NCI-H1436 treated with DMSO at 0.1 percent for 48 hours (cell line): Measurements from ENCODE around the gene ITSN2.
"Not testable (repeated sequence)": the region's sequence is repeated elsewhere in the genome, so short reads cannot be mapped to it uniquely, and the experiment has no call there.

Source experiments
- DNase-seq: peaks from one replicate; lab custom pipeline; 2025; lab: John Stamatoyannopoulos, UW

The ITSN2 gene

DNA sequence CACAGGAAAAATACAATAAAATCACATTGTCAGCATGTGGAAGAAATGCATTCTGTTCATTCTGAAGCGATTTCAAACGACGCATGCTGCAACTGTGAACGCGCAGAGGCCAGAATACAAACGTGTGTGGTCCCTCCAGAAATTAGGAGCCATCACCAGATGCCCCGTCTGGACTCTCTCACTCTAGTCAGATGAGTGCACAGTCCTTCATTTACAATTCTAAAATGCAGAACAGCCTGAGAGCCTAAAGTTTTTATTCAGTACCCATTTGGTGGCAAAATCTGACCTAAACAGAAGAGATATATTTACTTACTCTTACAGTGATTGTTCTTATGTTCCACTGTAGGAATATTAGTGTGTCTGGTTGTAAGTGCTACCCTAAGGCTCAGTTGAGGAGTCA lies 148.9 kb downstream of the ITSN2 start:
- DNase-seq: no peak

DNA sequence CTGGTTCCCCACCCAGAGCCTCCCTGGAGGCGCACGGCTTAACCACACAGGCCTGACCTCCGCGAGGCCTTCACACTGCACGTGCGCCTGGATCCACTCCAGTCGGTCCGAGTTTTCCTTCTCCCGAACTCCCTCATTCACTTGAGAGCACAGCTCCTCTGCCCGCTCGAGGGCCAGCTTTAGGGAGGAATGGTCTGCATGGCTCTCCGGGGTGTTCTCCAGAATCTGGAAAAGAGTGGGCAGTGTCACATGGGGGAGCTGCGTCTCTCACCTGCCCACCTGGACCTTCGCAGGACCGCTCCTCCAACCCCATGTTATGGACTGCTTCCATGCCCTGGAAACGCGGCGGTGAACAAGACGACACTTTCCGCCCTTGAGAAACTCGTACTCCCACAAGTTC lies 149.6 kb downstream of the ITSN2 start:
- DNase-seq: no peak

DNA sequence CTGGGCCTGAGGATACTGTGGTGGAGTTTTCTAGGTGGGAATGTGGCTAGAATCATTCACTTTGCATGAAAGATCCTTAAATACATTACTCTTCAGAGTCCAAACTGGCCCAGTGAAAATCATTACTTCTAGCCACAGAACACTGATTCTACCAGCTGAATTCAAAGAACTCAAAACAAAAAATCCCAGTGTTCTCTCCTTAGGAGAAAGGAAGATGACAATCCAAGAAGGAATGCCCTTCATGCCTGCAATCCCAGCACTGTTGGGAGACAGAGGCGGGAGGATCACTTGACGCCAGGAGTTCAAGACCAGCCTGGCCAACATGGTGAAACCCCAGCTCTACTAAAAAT lies 150.3 kb downstream of the ITSN2 start:
- no peak for DNase-seq

DNA sequence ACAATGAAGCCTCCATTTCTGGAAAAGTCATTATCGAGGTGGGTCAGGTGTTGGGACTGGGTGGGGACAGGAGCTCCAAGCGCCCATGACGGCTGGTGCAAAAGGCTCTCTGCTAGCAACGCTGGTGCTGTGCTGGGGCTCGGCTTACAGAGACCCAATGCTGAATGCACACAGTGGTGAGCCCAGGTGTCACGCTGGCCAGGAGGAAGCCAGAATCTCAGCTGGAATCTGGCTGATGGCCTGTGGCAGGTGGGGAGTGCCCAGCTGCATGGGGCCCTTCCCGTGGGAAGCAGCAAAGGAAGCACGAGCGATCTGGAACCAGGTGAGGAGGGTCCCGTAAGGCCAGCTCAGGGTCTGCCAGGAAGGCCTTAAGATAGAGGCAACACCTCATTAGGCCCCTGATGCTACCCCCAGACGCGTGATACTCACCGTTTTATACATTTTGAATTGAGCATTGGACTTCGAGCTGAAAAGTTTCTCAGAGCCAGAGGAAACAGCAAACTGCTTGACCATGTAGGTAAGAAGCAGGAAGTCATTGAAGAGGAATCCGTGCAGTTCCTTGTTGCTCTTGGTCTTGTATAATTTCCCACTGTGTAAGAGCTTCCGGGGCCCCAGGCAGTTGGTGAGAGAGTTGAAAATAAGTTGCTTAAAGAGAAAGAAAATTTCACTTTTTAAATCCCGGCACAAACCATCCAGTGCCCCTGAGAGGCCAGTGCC lies 150.8 kb downstream of the ITSN2 start:
- DNase-seq: no peak

DNA sequence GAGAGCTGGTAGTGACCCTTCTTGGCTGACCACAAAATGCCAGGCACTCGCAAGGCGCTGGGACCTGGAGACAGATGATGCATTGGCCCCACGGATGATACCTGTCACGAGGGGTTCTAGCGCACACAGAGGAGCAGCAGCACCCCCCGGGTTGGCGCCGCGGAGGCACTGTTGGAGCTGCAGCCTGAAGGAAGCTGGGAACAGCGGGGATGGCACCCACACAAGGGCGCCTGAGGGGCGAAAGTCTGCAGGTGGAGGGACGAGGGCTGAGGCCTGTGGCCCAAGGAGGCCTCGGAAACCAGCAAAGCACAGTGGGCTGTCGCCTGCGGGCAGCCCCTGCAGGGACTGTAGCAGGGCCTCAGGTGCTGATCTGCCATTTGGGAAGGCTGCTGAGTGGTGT lies 151.8 kb downstream of the ITSN2 start:
- no peak for DNase-seq

DNA sequence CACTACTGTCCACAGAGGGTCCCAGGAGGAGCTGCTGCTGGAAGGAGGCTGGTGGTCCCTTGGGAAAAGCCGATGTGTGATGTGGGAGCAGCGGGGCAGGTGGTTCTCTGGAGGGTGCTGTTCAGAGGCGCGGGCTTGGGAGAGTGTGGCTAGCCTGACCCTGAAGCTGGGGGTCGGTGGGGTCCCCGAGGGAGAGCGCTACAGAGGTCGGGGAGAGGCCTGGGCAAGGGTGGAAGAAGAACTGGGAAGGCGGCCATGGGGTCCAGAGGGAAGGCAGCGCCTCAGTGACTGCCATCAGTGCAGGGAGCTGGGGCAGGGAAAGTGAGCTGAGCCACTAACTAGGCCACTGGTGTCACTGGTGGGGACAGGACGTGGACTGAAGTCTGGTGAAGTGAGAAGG lies 153.0 kb downstream of the ITSN2 start:
- no peak for DNase-seq

DNA sequence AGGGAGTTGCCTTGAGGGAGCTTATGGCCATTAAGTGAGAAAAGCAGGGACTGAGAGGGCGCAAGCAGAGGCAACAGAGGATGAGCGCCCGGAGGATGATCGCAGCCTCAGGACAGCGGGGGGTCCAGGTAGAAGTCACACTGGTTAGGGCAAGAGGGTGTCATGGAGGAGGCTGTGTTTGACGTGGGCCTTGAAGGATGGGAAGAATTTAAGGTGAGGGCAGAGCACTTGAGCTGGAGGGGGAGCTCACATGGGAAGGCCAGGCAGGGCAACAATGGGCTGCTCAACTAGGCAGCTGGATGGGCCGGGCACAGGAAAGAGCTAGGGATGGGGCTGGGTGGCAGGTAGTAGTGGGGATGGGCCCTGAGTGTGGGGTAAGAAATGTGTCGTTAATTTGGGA lies 153.6 kb downstream of the ITSN2 start:
- no peak for DNase-seq

DNA sequence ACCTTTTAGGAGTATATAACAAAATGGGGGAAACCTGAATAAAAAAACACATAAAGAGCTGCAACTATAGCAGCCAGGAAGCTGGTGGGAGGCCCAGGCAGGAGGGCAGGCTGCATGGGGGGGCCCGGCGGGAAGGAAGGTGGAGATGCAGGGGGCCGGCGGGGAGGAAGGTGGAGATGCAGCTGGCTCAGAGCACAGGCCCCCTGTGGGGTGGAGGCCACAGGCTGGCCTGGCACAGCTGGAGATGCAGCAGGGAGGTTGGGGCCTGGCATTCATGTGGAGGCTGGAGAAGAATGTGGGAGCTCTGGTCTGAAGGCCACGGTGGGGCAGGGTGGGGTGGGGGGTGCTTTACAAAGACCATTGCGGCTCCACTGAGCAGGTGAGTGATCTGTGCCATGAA lies 154.1 kb downstream of the ITSN2 start:
- no peak for DNase-seq

DNA sequence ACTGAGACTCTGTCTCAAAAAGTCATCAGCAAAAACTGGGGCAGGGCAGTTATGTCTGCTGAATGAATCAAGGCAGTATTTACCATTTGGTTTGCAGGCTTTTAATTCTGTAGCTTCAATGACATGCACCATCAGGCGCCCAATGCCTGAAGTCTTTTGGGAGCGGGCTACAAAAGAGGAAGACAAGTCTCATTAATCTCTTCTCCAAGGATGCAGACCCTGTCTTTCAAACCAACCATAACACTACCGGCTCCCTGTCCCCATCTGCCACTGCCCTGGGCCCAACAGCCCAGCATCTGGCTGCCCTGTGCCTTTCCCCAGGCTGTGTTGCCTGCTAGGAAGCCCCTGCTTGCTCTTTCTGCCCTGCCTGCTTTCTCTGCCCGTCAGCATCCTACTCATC lies 155.2 kb downstream of the ITSN2 start:
- DNase-seq: no peak

DNA sequence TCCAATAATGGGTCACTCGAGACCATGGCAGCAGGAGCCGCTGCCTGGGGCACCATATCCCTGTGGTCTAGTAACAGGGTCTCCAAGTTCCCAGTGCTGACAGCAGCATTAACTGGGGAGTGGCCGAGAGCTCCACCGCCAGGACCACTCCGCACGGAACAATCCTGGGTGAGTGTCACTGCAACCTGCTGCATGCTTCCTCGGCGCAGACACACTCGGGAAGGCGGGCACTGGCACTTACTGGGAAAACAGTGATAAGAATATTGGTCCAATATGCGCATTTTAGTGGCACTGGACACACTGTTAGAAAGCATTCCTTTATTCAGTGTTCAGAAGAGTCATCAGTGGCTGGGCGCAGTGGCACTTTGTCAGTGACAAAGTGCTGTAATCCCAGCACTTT lies 155.8 kb downstream of the ITSN2 start:
- DNase-seq: no peak

DNA sequence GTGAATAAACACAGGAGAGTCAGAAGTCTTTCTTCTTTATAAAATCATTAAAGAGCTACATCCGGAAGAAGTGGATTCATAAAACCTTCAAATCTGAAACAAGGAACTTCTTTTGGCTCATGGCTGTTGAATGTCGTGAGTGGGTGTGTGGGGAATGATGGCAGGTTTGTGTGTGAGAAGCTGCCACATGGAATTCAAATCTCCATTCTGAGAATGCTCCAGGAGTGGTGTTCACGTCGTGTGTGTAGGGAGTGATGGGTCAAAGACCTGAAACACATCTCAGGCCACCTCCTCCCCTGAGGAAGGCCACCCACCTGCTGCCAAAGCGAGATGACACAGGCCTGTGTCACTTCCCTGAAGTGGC lies 156.6 kb downstream of the ITSN2 start:
- no peak for DNase-seq

DNA sequence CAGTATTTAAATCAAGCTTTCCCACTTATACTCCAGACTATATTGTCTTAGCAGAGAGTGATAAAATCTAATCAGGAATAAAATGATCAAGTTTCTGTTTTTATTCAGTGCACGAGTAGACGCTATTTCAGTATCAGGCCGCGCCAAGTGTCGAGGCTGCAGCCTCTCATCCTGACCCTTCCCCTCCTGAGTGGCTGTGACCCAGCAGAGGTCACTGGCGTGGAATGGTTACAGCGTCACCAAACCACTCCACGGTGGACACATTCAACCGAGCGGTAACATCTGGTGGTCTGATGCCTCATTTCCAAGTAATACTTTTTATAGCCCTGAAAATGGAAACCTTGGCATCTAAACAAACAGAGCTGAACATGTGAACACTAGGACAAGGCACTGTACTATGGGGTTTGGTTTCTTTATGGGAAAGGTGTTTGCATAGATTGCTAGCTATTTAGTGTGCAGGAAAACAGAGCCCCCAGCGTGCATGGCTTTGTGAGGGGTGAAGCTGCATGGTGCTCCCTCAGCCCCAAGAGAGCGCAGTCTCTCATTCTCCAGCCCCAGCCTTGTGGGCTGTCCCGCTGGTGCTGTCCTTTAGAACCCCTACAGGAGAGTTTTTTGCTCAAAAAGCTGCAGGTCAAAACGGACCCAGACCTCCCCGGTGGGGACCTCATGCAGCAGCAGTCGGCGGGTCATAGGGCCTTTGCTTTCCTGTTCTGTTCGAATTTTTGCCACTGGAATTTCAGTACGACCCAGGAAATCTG lies 157.1 kb downstream of the ITSN2 start:
- no peak for DNase-seq

DNA sequence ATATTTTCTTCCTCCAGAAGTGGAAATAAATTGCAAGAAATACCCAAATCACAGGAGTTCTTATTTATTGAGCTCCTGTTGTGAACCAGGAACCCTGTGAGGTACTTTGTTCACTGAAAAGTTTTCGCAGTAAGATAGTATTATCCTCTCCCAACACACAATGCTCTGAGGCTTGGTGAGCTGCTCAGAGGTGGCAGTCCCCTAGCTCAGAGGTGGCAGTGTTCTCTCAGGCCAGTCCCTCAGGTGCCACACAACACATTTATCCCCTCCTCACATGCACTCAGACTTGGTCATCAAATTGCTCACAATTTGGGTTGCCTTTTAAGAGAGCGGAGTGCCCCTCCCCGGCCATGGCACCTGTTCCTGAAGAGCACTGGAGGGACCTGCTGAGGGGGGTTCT lies 159.5 kb downstream of the ITSN2 start:
- DNase-seq: no peak

DNA sequence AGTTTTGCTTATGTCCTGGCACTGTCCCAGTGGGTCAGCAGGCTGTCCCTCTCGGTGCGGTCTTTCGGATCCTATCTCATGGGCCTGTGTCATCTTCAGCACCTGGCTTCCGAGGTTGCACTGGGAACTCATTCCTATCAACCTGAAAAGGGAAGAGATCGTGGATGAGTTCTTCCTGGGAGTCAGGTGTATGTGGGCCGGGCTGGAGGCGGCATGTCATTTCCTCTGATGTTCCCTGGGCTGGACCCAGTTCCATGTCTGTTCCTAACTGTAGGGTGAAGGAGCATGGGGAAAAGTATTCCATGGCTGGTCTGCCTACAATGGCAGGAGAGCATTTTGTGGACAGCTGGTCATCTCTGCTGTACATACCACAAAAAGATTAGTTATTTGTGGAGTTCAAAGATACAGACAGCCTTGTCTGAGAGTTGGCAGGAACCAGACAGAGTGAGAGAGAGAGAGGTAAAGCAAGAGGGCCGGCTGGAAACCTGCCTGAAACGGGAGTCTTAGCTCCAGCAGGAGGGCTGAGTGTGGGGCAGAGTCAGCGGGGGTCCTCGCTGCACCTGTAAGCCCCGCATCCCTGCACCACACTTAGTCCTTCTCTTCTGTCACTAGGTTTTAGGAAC lies 160.3 kb downstream of the ITSN2 start:
- DNase-seq: no peak

DNA sequence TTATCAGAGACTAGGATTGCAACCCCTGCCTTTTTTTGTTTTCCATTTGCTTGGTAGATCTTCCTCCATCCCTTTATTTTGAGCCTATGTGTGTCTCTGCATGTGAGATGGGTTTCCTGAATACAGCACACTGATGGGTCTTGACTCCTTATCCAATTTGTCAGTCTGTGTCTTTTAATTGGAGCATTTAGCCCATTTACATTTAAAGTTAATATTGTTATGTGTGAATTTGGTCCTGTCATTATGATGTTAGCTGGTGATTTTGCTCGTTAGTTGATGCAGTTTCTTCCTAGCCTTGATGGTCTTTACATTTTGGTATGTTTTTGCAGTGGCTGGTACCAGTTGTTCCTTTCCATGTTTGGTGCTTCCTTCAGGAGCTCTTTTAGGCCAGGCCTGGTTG lies 163.1 kb downstream of the ITSN2 start:
- DNase-seq: not testable (repeated sequence)

DNA sequence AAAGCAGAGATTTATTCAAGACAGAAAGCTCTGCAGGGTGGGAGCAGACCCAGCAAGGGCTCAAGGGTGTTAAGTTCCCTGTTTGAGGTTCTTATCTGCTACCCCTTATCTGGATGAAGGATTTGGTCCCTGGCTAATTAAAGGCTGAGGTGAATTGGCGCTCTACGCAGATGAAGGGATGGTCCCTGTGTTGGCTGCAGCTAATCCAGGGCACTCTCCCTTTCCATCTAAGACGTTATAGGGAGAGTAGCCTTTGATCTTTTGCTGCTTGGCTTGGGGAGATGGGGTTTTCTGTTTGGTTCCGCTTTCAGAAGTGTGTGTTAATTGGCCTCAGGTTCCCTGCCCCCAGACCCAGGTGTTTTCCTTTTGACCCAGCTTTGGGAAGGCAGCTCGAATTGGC lies 168.5 kb downstream of the ITSN2 start:
- DNase-seq: no peak

DNA sequence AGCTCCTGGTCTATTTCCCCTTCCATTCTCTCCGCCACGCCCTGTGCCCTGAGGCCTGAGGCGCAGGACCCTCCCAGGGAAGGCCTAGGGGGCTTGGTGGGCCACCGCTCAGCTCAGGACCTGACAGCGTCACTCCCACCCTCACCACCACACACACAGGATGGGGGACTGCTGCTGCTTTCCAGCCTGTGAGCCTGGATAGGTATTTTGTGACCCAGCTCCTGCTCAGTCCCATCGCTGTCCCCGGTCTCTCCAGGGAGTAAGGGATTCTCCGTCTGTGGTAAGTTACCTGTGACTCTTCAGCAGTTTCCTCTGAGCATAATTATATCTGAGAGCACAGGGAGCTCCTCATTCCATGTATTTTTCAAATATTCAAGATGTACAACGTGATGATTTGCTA lies 169.2 kb downstream of the ITSN2 start:
- DNase-seq: no peak

DNA sequence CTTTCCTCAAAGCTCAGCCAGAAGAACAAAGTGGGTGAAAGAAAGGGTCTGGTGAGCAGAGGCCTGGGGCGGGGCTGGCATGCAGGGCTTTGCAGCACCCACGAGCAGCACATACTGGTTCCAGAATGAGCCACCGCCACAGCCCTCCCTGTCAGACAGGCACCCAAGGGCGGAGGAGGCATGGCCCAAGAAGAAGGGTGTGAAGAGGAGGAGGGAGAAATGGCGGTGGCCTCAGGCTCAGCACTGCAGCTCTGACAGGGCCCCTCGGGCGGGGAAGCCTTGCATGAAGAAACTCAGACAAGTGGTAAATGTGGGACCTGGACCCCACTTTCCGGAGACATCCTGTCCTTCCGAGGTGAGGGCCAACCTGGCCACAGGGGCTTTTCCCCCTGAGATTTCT lies 169.8 kb downstream of the ITSN2 start:
- no peak for DNase-seq

DNA sequence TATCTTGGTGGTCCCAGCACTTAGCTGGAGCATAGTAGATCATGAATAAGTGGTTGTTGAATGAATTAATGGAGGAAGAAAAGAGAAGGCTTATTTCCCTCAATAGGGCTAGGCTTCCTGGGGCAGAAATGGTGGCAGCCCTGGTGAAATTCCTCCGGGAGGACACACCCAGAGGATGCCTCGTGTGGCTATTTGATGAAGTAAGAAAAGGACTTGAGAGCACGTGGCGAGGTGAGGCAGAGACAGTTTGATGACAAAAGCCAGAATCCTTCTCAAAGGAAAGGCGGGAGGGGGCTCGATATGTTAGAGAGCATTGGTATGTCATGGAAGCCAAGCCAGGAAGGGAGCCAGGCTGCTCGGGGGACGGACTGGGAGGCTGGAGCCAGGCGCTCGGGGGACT lies 170.8 kb downstream of the ITSN2 start:
- DNase-seq: no peak

DNA sequence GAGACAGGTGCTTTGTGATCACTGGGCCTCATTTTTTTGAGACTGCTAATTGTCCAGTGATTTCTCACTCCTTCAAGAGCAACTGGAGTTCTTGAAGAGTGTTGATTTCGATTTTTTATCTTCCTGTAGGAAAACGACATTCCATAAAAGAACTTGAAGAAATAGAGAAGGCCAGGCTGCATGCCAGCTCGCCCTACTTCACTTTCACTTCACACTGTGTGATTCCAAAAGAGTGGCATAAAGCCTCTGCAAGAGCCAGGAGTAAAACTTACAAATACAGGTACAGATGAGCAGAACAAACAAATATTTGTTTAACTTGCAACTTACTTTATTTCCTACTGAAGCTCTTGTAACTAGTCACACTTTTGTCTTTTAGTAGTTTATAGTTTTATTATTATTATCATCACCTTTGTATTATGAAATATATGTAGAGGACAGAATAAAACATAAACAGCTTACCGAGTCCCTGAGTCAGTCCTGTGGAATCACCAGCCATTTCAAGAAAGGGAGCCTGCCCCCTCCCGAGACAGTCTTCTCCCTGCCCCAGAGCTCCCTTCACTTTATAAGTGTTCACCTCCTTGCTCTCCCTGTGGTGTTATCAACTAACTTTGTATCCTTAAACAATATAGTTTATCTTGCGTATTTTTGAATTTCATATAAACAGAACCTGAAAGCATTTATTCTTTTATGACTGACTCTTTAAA lies 176.8 kb downstream of the ITSN2 start:
- no peak for DNase-seq

DNA sequence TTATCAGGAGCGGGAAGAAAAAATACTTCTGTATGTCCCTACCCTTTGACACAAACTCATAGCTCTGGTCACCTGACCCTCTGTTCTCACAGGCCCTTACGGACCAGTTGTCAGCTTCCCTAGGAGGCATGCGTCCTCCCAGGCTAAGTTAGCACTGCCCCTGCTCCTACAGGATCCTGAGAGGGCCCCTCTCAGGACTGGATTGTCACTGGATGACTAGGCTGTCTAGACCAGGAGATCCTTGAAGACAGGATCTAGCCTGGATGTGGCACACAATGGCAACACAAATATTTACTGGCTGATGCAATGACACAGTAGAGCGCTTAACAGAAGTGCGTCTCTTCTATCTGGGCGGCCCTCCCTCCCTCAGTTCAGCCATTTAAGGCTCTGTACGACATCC lies 177.8 kb downstream of the ITSN2 start:
- DNase-seq: no peak

DNA sequence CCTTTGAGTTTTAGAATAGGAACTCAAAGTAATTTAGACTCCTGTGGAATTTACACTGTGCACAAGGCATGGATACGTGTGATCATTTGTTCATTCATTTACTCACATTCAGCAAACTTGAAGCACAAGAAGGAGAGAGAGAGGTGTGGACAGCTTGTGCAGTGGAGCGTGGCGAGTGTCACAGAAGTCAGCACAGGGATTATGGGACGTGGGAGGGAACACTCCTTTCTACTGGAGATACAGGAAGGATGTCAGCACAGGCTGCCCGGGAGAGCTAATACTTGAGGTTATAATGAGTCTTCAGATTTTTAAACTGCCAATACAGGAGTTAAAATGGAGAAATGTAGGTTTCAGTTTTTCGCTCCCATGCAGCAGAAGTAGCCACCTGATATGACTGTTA lies 178.5 kb downstream of the ITSN2 start:
- no peak for DNase-seq

DNA sequence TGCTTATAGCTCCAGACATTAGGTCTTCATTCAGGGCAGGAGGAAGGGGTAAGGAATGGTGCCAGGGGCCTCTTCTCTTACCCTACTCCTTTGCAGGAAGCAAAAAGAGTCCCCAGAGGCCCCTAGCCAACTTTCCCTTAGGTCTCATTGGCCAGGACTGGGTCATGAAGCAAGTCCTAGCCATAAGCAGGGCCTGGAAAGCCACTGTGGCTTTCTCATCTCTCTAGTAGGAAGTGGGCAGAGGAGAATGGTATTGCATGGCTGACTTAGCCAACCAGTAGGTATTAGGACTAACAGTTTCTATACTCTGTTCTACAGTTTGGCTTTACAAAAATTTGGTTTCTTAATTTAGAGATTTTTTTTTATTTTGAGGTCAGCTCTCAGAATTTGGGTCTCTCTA lies 180.7 kb downstream of the ITSN2 start:
- DNase-seq: no peak
